Stomach (tissue), 9 donors: ENCODE data around the gene NQO1. TPM values are rescaled to one million over a fixed set of nuclear protein-coding genes. Genes with fewer than 3 reads are reported as not detected.

Source experiments
- DNase-seq, 2 donors: peaks; one replicate each; pipeline versions ENCODE4 v3.0.0 to v3.0.0-alpha.2; 2013 to 2019
- H3K27ac ChIP-seq, 5 donors: fragments of 200-600 bp in 4 of 5; sonication (generic) in 4 of 5; one replicate each; pipeline ENCODE4 v1.5.1; 2013 to 2019; ENCODE audit warnings: mild to moderate bottlenecking in 1 of 5, moderate library complexity in 1 of 5
- H3K27me3 ChIP-seq, 3 donors: fragments of 200-600 bp; sonication (generic); one replicate each; pipeline ENCODE4 v1.5.1; 2017 to 2019; ENCODE audit warnings: mixed run types in 1 of 3
- H3K36me3 ChIP-seq, 4 donors: fragments of 200-600 bp; sonication (generic); 1 replicate in 3 of 4; 2 replicates in 1 of 4; pipeline ENCODE4 v1.5.1; 2016 to 2019
- H3K4me1 ChIP-seq, 4 donors: fragments of 200-600 bp; sonication (generic); one replicate each; pipeline ENCODE4 v1.5.1; 2016 to 2019
- H3K4me3 ChIP-seq, 4 donors: fragments of 200-600 bp; sonication (generic) in 3 of 4; one replicate each; pipeline ENCODE4 v1.5.1; 2016 to 2019; ENCODE audit warnings: mild to moderate bottlenecking in 1 of 4
- H3K9me3 ChIP-seq, 4 donors: fragments of 200-600 bp; sonication (generic); one replicate each; pipeline ENCODE4 v1.5.1; 2016 to 2019
- EP300 ChIP-seq: sonication (generic); formaldehyde crosslinking; IDR thresholded peaks from one replicate; pipeline ENCODE4 v1.6.1; 2017; ENCODE audit warnings: antibody characterized with exemption
- POLR2A ChIP-seq, 4 donors: fragments of 450-650 bp; IDR thresholded peaks; one replicate each; pipeline ENCODE4 v1.6.1; 2016; ENCODE audit warnings: antibody characterized with exemption in 4 of 4, control low read depth in 2 of 4, mild to moderate bottlenecking in 1 of 4, moderate library complexity in 1 of 4
- POLR2AphosphoS5 ChIP-seq, 3 donors: sonication (generic); formaldehyde crosslinking; IDR thresholded peaks; one replicate each; pipeline ENCODE4 v1.6.1; 2016; ENCODE audit warnings: antibody characterized with exemption in 3 of 3
- WGBS, 5 donors: extraction: QIAGEN DNeasy Blood & Tissue Kit in 3 of 5; methylation state at CpG; one replicate each; pipeline versions ENCODE4 v1.1.5 to v1.1.7; 2013 to 2018; 5-methylcytosine and 5-hydroxymethylcytosine counted together
- intact Hi-C: fragments of 100-400 bp; cut with DNase I; formaldehyde crosslinking; loops from one replicate; pipeline ENCODE4 v1.15.1; 2023; ENCODE audit warnings: low total_unique reads
- polyA plus RNA-seq, 3 donors: library from polyadenylated mRNA; stranded (reverse); fragments of 200-250 nt; gene quantifications; one replicate each; pipeline ENCODE4 v1.2.3, GENCODE V29; 2013
- total RNA-seq, 5 donors: library from RNA; depleted of rRNA; stranded (reverse); fragments of >200 nt; gene quantifications; one replicate each; pipeline versions ENCODE4 v1.1.0 to v1.2.3, GENCODE V29; 2014 to 2016
- TF ChIP-seq, protein P1 (sequence below), 7 experiments: fragments of 450-650 bp in 4 of 7; fragments of 200-600 bp in 3 of 7; sonication (generic) in 3 of 7; IDR thresholded peaks; one replicate each; pipeline ENCODE4 v1.5.1; 2016 to 2019; ENCODE audit warnings: antibody characterized with exemption in 7 of 7, control low read depth in 2 of 7, mild to moderate bottlenecking in 1 of 7
- donor health status: healthy with polysubstance abuse.
- donor health status: Bipolar disorder and iron deficiency.
- donor health status: healthy.

NQO1 gene
- total and polyA plus RNA-seq, 8 donors, result 58.8 to 1,232 (median 202) TPM

DNA sequence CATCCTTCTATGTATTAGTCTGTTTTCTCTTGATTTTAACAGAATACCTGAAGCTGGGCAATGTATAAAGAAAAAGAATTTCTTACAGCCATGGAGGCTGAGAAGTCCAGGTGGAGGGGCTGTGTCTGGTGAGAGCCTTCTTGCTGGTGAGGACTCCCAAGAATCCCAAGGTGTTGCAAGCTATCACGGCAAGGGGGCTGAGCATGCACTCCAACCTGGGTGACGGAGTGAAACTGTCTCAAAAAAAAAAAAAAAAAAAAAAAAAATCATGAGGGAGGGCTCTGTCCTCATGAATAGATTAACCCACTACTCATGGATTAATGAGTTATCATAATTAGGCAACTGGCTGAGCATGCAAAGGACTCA is 19.4 kb downstream of the NQO1 start:
- peaks cover 0 to 39% (median 24%) of the 10 kb centered on the region in 4 donors for H3K4me1 ChIP-seq
- TF ChIP-seq, protein P1, sequence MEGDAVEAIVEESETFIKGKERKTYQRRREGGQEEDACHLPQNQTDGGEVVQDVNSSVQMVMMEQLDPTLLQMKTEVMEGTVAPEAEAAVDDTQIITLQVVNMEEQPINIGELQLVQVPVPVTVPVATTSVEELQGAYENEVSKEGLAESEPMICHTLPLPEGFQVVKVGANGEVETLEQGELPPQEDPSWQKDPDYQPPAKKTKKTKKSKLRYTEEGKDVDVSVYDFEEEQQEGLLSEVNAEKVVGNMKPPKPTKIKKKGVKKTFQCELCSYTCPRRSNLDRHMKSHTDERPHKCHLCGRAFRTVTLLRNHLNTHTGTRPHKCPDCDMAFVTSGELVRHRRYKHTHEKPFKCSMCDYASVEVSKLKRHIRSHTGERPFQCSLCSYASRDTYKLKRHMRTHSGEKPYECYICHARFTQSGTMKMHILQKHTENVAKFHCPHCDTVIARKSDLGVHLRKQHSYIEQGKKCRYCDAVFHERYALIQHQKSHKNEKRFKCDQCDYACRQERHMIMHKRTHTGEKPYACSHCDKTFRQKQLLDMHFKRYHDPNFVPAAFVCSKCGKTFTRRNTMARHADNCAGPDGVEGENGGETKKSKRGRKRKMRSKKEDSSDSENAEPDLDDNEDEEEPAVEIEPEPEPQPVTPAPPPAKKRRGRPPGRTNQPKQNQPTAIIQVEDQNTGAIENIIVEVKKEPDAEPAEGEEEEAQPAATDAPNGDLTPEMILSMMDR (IDR thresholded peaks at IDR 0.05), result no peak
- TF ChIP-seq EP300 (no peak), POLR2A (IDR thresholded peaks at IDR 0.05) (no peak), POLR2AphosphoS5 (IDR thresholded peaks at IDR 0.05) (no peak)
- peak overlapping the region in 1 of 5 donors; percentile 7 for H3K27ac ChIP-seq
- no peaks in the 10 kb centered on the region for H3K9me3 ChIP-seq
- WGBS, 5 donors, result 67 to 92% (median 84%) methylated on average over 2 of the region's 2 CpGs
- no peak overlapping the region for H3K4me3 ChIP-seq
- H3K27me3 ChIP-seq, result no peaks in the 10 kb centered on the region
- DNase-seq, result no peak
- intact Hi-C loops, result no loop called here
- H3K36me3 ChIP-seq, result peaks cover under 1 to 72% (median 54%) of the 10 kb centered on the region in 4 donors

DNA sequence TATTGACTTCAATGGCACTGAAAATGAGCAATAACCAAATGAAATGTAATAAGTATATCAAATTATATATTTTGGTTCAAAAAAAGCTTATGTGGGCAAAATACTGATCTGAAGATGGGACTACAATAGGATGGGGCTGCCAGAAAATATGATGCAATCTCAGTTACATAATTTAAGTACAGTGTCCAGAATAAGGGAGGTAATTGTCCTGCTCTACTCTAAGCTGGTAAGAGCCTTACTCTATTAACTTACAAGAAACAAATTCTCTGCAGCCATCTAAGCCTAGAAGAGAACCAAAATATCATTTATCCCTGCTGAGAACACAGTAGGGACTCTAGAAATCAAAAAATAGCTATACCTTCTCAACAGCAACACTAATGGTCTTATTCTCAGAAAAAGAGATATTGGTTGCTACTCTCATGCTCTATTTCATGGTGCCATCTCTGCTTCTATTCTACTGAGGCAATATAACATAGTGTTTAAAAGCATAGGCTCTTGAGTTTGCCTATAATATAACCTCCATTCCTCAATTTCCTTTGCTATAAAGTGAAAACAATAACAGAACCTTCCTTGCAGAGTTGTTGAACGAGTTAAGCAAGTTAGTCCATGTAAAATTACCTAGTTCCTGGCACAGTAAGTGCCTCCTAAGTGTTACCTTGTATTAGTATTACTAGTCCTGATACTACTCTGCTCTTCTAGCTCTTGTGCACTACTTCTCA is 19.9 kb downstream of the NQO1 start:
- Histone ChIP-seq H3K9me3 (no peaks in the 10 kb centered on the region), H3K4me1 (peaks cover 0 to 34% (median 19%) of the 10 kb centered on the region in 4 donors), H3K36me3 (peaks cover 0 to 68% (median 54%) of the 10 kb centered on the region in 4 donors), H3K4me3 (no peak overlapping the region), H3K27ac (peak overlapping the region in 1 of 5 donors; percentile 7), H3K27me3 (no peaks in the 10 kb centered on the region)
- 30 to 59% (median 45%) methylated on average over 1 of the region's 1 CpG for WGBS, 5 donors
- TF ChIP-seq POLR2AphosphoS5 (IDR thresholded peaks at IDR 0.05) (no peak), EP300 (no peak), POLR2A (IDR thresholded peaks at IDR 0.05) (no peak)
- TF ChIP-seq, protein P1 (IDR thresholded peaks at IDR 0.05), result no peak
- intact Hi-C loops, result no loop called here
- DNase-seq, result peak in 1 of 2 donors; percentile 33

DNA sequence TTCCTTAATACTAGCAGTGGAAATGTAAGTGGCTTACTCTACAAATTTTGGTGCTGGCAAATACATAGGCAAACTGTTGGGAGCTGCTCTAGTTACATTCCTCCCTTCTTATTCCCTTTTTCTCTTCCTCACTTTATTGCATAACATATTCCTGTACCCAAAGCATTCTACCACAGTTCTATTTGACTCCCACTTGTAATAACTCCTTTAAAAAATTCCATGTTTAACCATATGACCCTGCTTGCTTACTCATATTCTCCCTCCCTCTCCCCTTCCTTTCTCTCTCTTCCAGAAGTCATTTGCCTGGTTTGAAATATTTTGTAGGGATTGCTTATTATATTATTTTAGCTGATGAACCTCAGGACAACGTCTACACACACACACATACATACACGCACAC is 22.7 kb downstream of the NQO1 start:
- peaks cover 0 to 12% (median 4%) of the 10 kb centered on the region in 4 donors for H3K4me1 ChIP-seq
- intact Hi-C loops, result no loop called here
- 83 to 94% (median 90%) methylated on average over 2 of the region's 2 CpGs for WGBS, 5 donors
- H3K9me3 ChIP-seq, result no peaks in the 10 kb centered on the region
- H3K27ac ChIP-seq, result no peak overlapping the region
- no peak overlapping the region for H3K4me3 ChIP-seq
- TF ChIP-seq EP300 (no peak), POLR2A (IDR thresholded peaks at IDR 0.05) (no peak), POLR2AphosphoS5 (IDR thresholded peaks at IDR 0.05) (no peak)
- TF ChIP-seq, protein P1 (IDR thresholded peaks at IDR 0.05), result no peak
- peaks cover 0 to 69% (median 56%) of the 10 kb centered on the region in 4 donors for H3K36me3 ChIP-seq
- H3K27me3 ChIP-seq, result no peaks in the 10 kb centered on the region
- DNase-seq, result no peak

DNA sequence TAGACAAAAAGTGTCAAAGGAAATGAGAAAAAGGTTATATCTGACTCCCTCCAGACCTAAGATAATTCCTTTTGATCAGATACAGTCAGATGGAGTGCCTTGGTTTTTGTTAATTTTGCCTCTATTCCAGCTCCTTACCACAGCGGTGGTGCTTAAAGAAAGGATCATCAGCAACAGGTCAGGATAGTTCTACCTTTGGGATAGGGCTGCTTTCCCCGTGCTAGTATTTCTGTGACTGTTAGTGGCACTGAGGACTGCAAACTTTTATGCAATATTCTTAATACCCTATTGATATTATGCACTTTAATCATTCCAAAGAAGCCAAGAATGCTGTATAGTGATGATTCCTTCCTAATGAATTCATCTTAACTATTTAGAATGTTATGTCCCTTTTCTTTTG is 24.5 kb downstream of the NQO1 start:
- Histone ChIP-seq H3K4me3 (no peak overlapping the region), H3K27ac (no peak overlapping the region), H3K4me1 (peaks cover 0 to 11% (median 4%) of the 10 kb centered on the region in 4 donors), H3K9me3 (no peaks in the 10 kb centered on the region), H3K27me3 (no peaks in the 10 kb centered on the region), H3K36me3 (peaks cover 7 to 76% (median 56%) of the 10 kb centered on the region in 4 donors)
- no peak for TF ChIP-seq EP300
- TF ChIP-seq POLR2AphosphoS5 (IDR thresholded peaks at IDR 0.05), result no peak
- TF ChIP-seq POLR2A (IDR thresholded peaks at IDR 0.05), result no peak
- TF ChIP-seq, protein P1 (IDR thresholded peaks at IDR 0.05), result no peak
- WGBS, 5 donors, result 72 to 87% (median 84%) methylated on average over 2 of the region's 2 CpGs
- intact Hi-C loops, result no loop called here
- DNase-seq, result no peak
